Epithelial cell of prostate (primary cell): ENCODE measurements around the gene GNPTG.

Experiments
- DNase-seq: peaks from one replicate; pipeline ENCODE4 v3.0.0-alpha.2; 2011; ENCODE audit warnings: low read depth, low spot score
- H3K27ac ChIP-seq: fragments of 450-650 bp; 2 replicates; pipeline ENCODE4 v1.5.1; 2017; ENCODE audit warnings: mild to moderate bottlenecking

The GNPTG gene

GRCh38 chr16:1387331-1387730, 35.6 kb downstream of the GNPTG start:
- no peak for DNase-seq

GRCh38 chr16:1389762-1390161, 38.0 kb downstream of the GNPTG start:
- DNase-seq: no peak
- H3K27ac ChIP-seq: no peak overlapping the region

More at GRCh38 chr16:1387331-1387730, 35.6 kb downstream of the GNPTG start:
- H3K27ac ChIP-seq: no peak overlapping the region

GRCh38 chr16:1390239-1390779, 38.6 kb downstream of the GNPTG start:
- no peak overlapping the region for H3K27ac ChIP-seq
- DNase-seq: no peak

- no peak for DNase-seq
- no peak overlapping the region for H3K27ac ChIP-seq
Measured at GRCh38 chr16:1392826-1393225, 41.1 kb downstream of the GNPTG start.

- no peak for DNase-seq
- no peak overlapping the region for H3K27ac ChIP-seq
Measured at GRCh38 chr16:1393613-1394176, 42.0 kb downstream of the GNPTG start.

- H3K27ac ChIP-seq: no peak overlapping the region
- DNase-seq: no peak
Measured at GRCh38 chr16:1394367-1394951, 42.7 kb downstream of the GNPTG start.

- no peak for DNase-seq
- H3K27ac ChIP-seq: no peak overlapping the region
Measured at GRCh38 chr16:1395444-1396031, 43.8 kb downstream of the GNPTG start.

- no peak overlapping the region for H3K27ac ChIP-seq
- DNase-seq: no peak
Measured at GRCh38 chr16:1397779-1398178, 46.0 kb downstream of the GNPTG start.

- DNase-seq: no peak
- H3K27ac ChIP-seq: no peak overlapping the region
Measured at GRCh38 chr16:1398351-1398750, 46.6 kb downstream of the GNPTG start.

- DNase-seq: no peak
- no peak overlapping the region for H3K27ac ChIP-seq
Measured at GRCh38 chr16:1398826-1399581, 47.3 kb downstream of the GNPTG start.

- no peak for DNase-seq
Measured at GRCh38 chr16:1401061-1401757, 49.5 kb downstream of the GNPTG start.

GRCh38 chr16:1401758-1402154, 50.0 kb downstream of the GNPTG start:
- no peak for DNase-seq
- no peak overlapping the region for H3K27ac ChIP-seq

More at GRCh38 chr16:1401061-1401757, 49.5 kb downstream of the GNPTG start:
- no peak overlapping the region for H3K27ac ChIP-seq

- DNase-seq: no peak
- H3K27ac ChIP-seq: no peak overlapping the region
Measured at GRCh38 chr16:1403036-1403435, 51.3 kb downstream of the GNPTG start.

- DNase-seq: no peak
- no peak overlapping the region for H3K27ac ChIP-seq
Measured at GRCh38 chr16:1403733-1404132, 52.0 kb downstream of the GNPTG start.

GRCh38 chr16:1407753-1408152, 56.0 kb downstream of the GNPTG start:
- no peak overlapping the region for H3K27ac ChIP-seq
- no peak for DNase-seq

- no peak overlapping the region for H3K27ac ChIP-seq
Measured at GRCh38 chr16:1408171-1408837, 56.6 kb downstream of the GNPTG start.

GRCh38 chr16:1412847-1413246, 61.1 kb downstream of the GNPTG start:
- no peak overlapping the region for H3K27ac ChIP-seq
- DNase-seq: no peak

More at GRCh38 chr16:1408171-1408837, 56.6 kb downstream of the GNPTG start:
- no peak for DNase-seq
